Measurements from ENCODE around the gene KCNG4.

Gene KCNG4

GRCh38 chr16:84262031-84262430 lies 22.2 kb upstream of the KCNG4 start:
- no peak for DNase-seq

- DNase-seq, result no peak
Measured at GRCh38 chr16:84260766-84261554, 21.1 kb upstream of the KCNG4 start.

- DNase-seq, result no peak
Measured at GRCh38 chr16:84259691-84260090, 19.9 kb upstream of the KCNG4 start.

GRCh38 chr16:84258266-84258665 lies 18.5 kb upstream of the KCNG4 start:
- DNase-seq, result no peak

- DNase-seq, result no peak
Measured at GRCh38 chr16:84255050-84255810, 15.4 kb upstream of the KCNG4 start.

- DNase-seq, result no peak
Measured at GRCh38 chr16:84254062-84254461, 14.2 kb upstream of the KCNG4 start.

- DNase-seq, result no peak
Measured at GRCh38 chr16:84253173-84253572, 13.4 kb upstream of the KCNG4 start.

- no peak for DNase-seq
Measured at GRCh38 chr16:84252184-84252583, 12.4 kb upstream of the KCNG4 start.

- DNase-seq, result peak; percentile 21
Measured at GRCh38 chr16:84247844-84248243, 8.0 kb upstream of the KCNG4 start.

- DNase-seq, result no peak
Measured at GRCh38 chr16:84247331-84247730, 7.5 kb upstream of the KCNG4 start.

- DNase-seq, result no peak
Measured at GRCh38 chr16:84246679-84247077, 6.9 kb upstream of the KCNG4 start.

GRCh38 chr16:84245956-84246678 lies 6.3 kb upstream of the KCNG4 start:
- no peak for DNase-seq

- DNase-seq, result no peak
Measured at GRCh38 chr16:84244728-84245127, 4.9 kb upstream of the KCNG4 start.

- DNase-seq, result no peak
Measured at GRCh38 chr16:84243732-84244131, 3.9 kb upstream of the KCNG4 start.

GRCh38 chr16:84242839-84243238 lies 3.0 kb upstream of the KCNG4 start:
- DNase-seq, result no peak

- no peak for DNase-seq
Measured at GRCh38 chr16:84241778-84242177, 2.0 kb upstream of the KCNG4 start.

- no peak for DNase-seq
Measured at GRCh38 chr16:84240455-84240854, 643 bp upstream of the KCNG4 start.

- DNase-seq, result no peak
Measured at GRCh38 chr16:84239141-84239769, 557 bp downstream of the KCNG4 start.

GRCh38 chr16:84237994-84238750 lies 1.6 kb downstream of the KCNG4 start:
- no peak for DNase-seq

GRCh38 chr16:84236671-84237070 lies 3.1 kb downstream of the KCNG4 start:
- DNase-seq, result no peak

- DNase-seq, result no peak
Measured at GRCh38 chr16:84234321-84235241, 5.2 kb downstream of the KCNG4 start.
